Kidney (tissue), 14 donors: ENCODE data around the gene MCL1. TPM values are rescaled to one million over a fixed set of nuclear protein-coding genes. Genes with fewer than 3 reads are reported as not detected.

Source experiments
- DNase-seq, 5 donors: peaks; one replicate each; pipeline ENCODE4 v3.0.0-alpha.2; 2013 to 2020
- FAIRE-seq: peaks from 2 replicates; lab custom pipeline; 2012; peaks lifted over from hg19 to GRCh38; lab: Jason Lieb, UNC
- H3K27ac ChIP-seq, 2 donors: one replicate each; pipeline ENCODE4 v1.7.0; 2013; ENCODE audit warnings: low read depth in 2 of 2, low read length in 2 of 2, inconsistent platforms in 1 of 2
- H3K27me3 ChIP-seq: one replicate; pipeline ENCODE4 v1.7.1; 2013; ENCODE audit warnings: low read length, inconsistent platforms; ENCODE audit not compliant: control insufficient read depth, insufficient read depth
- H3K36me3 ChIP-seq, 3 donors: one replicate each; pipeline versions ENCODE4 v1.7.0 to v1.7.1; 2013; ENCODE audit warnings: low read length in 3 of 3, control low read depth in 1 of 3, inconsistent platforms in 1 of 3; ENCODE audit not compliant: insufficient read depth in 3 of 3, control insufficient read depth in 2 of 3
- H3K4me1 ChIP-seq, 3 donors: one replicate each; pipeline versions ENCODE4 v1.7.0 to v1.7.1; 2013; ENCODE audit warnings: low read length in 3 of 3, inconsistent platforms in 1 of 3, low read depth in 1 of 3; ENCODE audit not compliant: control insufficient read depth in 2 of 3, insufficient read depth in 2 of 3
- H3K4me3 ChIP-seq, 3 donors: one replicate each; pipeline versions ENCODE4 v1.7.0 to v1.8.1; 2013; ENCODE audit warnings: low read length in 3 of 3, control low read depth in 1 of 3, inconsistent platforms in 1 of 3
- H3K9ac ChIP-seq, 3 donors: one replicate each; pipeline versions ENCODE4 v1.7.0 to v1.7.1; 2013; ENCODE audit warnings: low read length in 3 of 3, control low read depth in 1 of 3, inconsistent platforms in 1 of 3
- H3K9me3 ChIP-seq, 3 donors: one replicate each; pipeline versions ENCODE4 v1.7.0 to v1.7.1; 2013; ENCODE audit warnings: low read length in 3 of 3, control low read depth in 1 of 3, inconsistent platforms in 1 of 3; ENCODE audit not compliant: control insufficient read depth in 2 of 3, insufficient read depth in 1 of 3
- intact Hi-C: fragments of 100-400 bp; cut with DNase I; formaldehyde crosslinking; loops from one replicate; pipeline ENCODE4 v1.11.1; 2022
- polyA plus RNA-seq: library from polyadenylated mRNA; stranded (reverse); fragments of 350-450 nt; fragmentation: Illumina TruSeq; extraction: RNeasy Lipid Tissue Mini Kit (QIAGEN cat#74804); gene quantifications from one replicate; pipeline ENCODE4 v1.2.3, GENCODE V29; 2014; ENCODE audit warnings: low read depth, low replicate concordance; ENCODE audit not compliant: insufficient read depth
- total RNA-seq: library from RNA; stranded (reverse); fragmentation: NEBNext Ultra II Directional; extraction: Animal tissue kit (Norgen Biotek cat#: 25700); gene quantifications from one replicate; pipeline ENCODE4 v1.2.1, GENCODE V29; 2021
- TF ChIP-seq, protein P1 (sequence below): IDR thresholded peaks from 3 replicates; pipeline ENCODE4 v1.5.1; 2012; ENCODE audit warnings: mild to moderate bottlenecking, moderate library complexity, borderline replicate concordance; ENCODE audit not compliant: insufficient read depth; ENCODE audit errors: extremely low read depth
- donor health status: control.
- donor health status: control.
- donor health status: control.
- donor health status: control.
- donor health status: control.
- donor health status: DM: yes; HTN: yes; CAD: no.
- donor health status: Normal renal cell carcinoma (clear cell type).

MCL1 gene
- total and polyA plus RNA-seq, 2 donors from 2014 or later, result 79.5 to 253 TPM

DNA sequence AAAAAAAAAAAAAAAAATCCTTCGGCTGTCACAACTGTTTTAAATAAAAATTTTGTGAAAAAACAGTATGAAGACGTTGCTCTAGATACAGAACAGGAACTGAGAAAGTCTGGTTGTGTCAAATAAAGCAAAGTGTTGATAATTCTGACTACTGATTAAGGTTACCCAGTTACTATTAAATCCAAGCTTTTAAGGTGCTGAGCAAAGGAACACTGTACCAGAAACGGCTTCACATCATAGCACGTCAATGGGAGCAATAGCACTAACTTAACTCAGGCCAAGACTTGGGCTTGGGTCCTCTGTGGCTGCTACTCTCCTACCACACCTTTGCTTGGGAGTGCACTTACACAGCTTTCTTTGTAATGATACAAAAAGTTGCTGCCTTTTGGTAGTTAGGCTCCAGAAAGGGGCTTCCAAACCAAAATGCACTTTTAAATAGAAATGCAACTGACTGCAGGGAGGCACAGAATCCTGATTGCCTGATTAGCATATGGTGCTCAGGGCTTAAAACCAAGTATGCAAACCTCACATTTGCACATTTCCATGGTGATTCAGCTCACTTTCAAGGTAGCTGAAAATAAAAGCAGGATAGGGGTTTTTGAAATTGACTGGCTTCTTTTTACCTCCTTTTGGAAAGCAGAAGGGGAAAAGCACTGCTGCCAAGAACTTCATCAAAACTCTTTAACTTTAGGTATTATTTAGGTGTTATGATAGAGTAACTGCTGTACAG lies 6.3 kb downstream of the MCL1 start:
- peak overlapping the region; percentile 1 to 65 for H3K27ac ChIP-seq
- no peak for DNase-seq
- intact Hi-C loops, result loop anchor here (10.0 kb wide), 1 partner anchor 52 kb away; the partner anchor contains the start of gene ENSA
- H3K9ac ChIP-seq, result no peak overlapping the region
- no peak for FAIRE-seq
- H3K4me3 ChIP-seq, result peak overlapping the region in 1 of 3 donors; percentile 26
- TF ChIP-seq, protein P1, sequence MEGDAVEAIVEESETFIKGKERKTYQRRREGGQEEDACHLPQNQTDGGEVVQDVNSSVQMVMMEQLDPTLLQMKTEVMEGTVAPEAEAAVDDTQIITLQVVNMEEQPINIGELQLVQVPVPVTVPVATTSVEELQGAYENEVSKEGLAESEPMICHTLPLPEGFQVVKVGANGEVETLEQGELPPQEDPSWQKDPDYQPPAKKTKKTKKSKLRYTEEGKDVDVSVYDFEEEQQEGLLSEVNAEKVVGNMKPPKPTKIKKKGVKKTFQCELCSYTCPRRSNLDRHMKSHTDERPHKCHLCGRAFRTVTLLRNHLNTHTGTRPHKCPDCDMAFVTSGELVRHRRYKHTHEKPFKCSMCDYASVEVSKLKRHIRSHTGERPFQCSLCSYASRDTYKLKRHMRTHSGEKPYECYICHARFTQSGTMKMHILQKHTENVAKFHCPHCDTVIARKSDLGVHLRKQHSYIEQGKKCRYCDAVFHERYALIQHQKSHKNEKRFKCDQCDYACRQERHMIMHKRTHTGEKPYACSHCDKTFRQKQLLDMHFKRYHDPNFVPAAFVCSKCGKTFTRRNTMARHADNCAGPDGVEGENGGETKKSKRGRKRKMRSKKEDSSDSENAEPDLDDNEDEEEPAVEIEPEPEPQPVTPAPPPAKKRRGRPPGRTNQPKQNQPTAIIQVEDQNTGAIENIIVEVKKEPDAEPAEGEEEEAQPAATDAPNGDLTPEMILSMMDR, result no peak
- peaks cover 11 to 39% (median 27%) of the 10 kb centered on the region in 3 donors for H3K4me1 ChIP-seq
- no peaks in the 10 kb centered on the region for H3K9me3 ChIP-seq
- no peaks in the 10 kb centered on the region for H3K27me3 ChIP-seq
- H3K36me3 ChIP-seq, result peaks cover 17 to 57% (median 34%) of the 10 kb centered on the region in 3 donors

DNA sequence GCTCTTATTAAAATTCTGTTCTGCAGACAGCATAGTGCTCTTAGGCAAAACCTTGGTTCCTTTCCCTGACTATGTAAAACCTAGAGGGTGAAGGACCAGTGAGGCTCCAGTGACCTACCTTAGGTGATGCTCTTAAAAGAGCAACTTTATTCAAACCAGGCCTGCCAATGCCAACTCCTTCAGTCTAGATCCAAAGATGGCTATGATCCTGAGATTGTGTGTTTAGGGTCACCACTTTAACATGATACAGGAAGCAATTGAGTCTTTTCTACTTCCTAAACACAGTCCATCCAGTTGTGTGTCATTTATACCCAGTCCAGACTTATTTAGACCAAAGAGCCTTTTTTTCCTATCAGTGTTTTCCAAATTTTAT lies 10.8 kb downstream of the MCL1 start:
- DNase-seq (no peak), FAIRE-seq (no peak)
- peaks cover 13 to 50% (median 50%) of the 10 kb centered on the region in 3 donors for H3K4me1 ChIP-seq
- H3K36me3 ChIP-seq, result peaks cover 3 to 18% (median 8%) of the 10 kb centered on the region in 3 donors
- H3K27me3 ChIP-seq, result no peaks in the 10 kb centered on the region
- intact Hi-C loops, result no loop called here
- H3K27ac ChIP-seq, result peak overlapping the region; percentile 86 to 100
- peak overlapping the region; percentile 2 to 86 (median 63) for H3K9ac ChIP-seq
- no peaks in the 10 kb centered on the region for H3K9me3 ChIP-seq
- TF ChIP-seq, protein P1, result no peak
- H3K4me3 ChIP-seq, result peak overlapping the region; percentile 14 to 52 (median 31)

DNA sequence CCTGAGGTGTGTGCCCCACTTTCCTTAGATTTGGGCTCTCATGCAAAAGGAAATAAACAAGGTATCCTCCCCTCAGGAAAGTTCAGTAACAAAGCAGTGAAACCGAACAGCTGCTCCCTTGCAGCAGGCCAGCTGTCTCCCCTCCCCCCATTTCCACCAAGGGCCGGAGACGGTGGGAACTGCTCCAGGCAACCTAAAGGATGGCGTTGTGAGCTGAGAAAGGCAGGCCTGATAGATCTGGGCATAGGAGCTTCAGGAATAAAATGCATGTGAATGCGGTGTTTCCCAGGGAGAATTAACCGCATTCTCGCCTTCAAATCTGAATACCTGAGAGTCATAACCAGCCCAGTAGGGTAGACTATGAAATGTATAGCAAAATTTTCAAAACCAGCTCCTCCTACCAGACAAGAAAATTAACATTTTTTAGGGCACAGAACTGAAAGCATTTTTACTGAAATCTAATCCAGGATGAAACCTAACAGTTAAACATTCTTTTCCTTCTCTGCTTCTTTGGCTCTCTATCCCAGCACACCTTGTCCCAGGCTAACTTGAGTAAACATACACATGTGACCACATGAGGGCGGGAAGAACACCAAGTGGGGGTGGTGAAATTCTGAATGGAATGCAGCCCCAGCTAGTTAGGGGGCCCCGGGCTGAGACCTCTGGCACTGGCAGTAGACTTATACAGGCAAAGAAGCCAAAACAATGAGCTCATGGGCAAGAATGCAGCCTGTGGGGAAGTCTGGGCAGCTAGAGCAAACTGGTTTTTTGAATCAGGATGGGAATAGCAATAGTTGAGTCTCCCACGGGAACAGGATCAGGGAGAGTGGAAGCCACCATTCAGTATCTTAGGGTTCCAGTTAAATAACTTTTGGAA lies 11.5 kb downstream of the MCL1 start:
- H3K27me3 ChIP-seq, result no peaks in the 10 kb centered on the region
- H3K9ac ChIP-seq, result peak overlapping the region; percentile 35 to 86 (median 67)
- intact Hi-C loops, result no loop called here
- FAIRE-seq (peak; percentile 72), DNase-seq (peak; percentile 92 to 97 (median 95))
- TF ChIP-seq, protein P1, result peak; percentile 9
- H3K4me1 ChIP-seq, result peaks cover 16 to 53% (median 51%) of the 10 kb centered on the region in 3 donors
- H3K9me3 ChIP-seq, result no peaks in the 10 kb centered on the region
- H3K4me3 ChIP-seq, result peak overlapping the region; percentile 37 to 70 (median 52)
- H3K36me3 ChIP-seq, result peaks cover 1 to 12% (median 3%) of the 10 kb centered on the region in 3 donors
- peak overlapping the region; percentile 86 to 100 for H3K27ac ChIP-seq
